Right atrium auricular region (tissue), 2 donors: Measurements from ENCODE around the gene LRRC71. TPM values are rescaled to one million over a fixed set of nuclear protein-coding genes. Genes with fewer than 3 reads are reported as not detected.

Source experiments
- DNase-seq: peaks from one replicate; pipeline ENCODE4 v3.0.0-alpha.2; 2019; ENCODE audit warnings: low spot score
- H3K27ac ChIP-seq, 2 donors: fragments of 200-600 bp; sonication (generic); 1 replicate in 1 of 2; 2 replicates in 1 of 2; pipeline ENCODE4 v1.5.1; 2016 to 2019
- H3K27me3 ChIP-seq, 2 donors: fragments of 200-600 bp; sonication (generic); one replicate each; pipeline versions ENCODE4 v1.5.1 to v1.6.0; 2017 to 2019
- H3K36me3 ChIP-seq: fragments of 200-600 bp; sonication (generic); one replicate; pipeline ENCODE4 v1.5.1; 2016
- H3K4me1 ChIP-seq, 2 donors: fragments of 200-600 bp; sonication (generic); one replicate each; pipeline versions ENCODE4 v1.5.1 to v1.6.0; 2017 to 2019
- H3K4me3 ChIP-seq, 2 donors: fragments of 200-600 bp; sonication (generic); 1 replicate in 1 of 2; 2 replicates in 1 of 2; pipeline ENCODE4 v1.5.1; 2017 to 2019; ENCODE audit warnings: mild to moderate bottlenecking in 1 of 2, moderate library complexity in 1 of 2
- H3K9me3 ChIP-seq, 2 donors: fragments of 200-600 bp; sonication (generic); one replicate each; pipeline ENCODE4 v1.5.1; 2019
- microRNA counts, 2 donors: library from miRNA; unstranded; fragments of <30 nt; microRNA quantifications; one replicate each; lab custom pipeline; 2016 to 2017
- microRNA-seq, 2 donors: library from miRNA; unstranded; fragments of <30 nt; microRNA quantifications; one replicate each; pipeline ENCODE4, GENCODE V29; 2016 to 2017; ENCODE audit warnings: borderline number of aligned reads in 2 of 2, borderline replicate concordance in 1 of 2
- total RNA-seq, 2 donors: library from RNA; depleted of rRNA; stranded (reverse); fragments of >200 nt; gene quantifications; one replicate each; pipeline ENCODE4 v1.1.0, GENCODE V29; 2016
- TF ChIP-seq, protein P1 (sequence below), 2 donors: fragments of 200-600 bp; sonication (generic); IDR thresholded peaks; one replicate each; pipeline ENCODE4 v1.5.1; 2019; ENCODE audit warnings: antibody characterized with exemption in 2 of 2

The LRRC71 gene
- total RNA-seq, 2 donors from 2014 or later = not detected

DNA sequence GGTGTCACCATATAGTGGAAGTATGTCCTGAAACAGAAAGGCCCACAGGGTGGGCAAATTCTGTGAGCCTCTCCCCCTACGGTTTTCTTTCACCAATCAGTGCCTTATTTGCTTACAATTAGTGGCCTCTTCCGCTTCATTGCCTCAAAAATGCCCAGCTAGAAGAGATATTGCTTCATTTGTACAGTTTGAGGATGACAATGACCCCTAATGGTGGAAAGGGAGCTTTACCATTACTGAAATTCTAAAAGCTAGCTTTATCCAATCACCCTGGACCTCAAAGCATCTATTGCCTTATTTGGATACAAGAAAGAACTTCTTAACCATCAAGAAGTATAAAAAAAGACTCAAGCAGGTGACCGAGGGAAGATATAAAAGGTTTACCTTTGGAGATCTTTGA lies 49.6 kb downstream of the LRRC71 start:
- peaks cover 62% of the 10 kb centered on the region for H3K36me3 ChIP-seq
- no peak overlapping the region for H3K27ac ChIP-seq
- TF ChIP-seq, protein P1, sequence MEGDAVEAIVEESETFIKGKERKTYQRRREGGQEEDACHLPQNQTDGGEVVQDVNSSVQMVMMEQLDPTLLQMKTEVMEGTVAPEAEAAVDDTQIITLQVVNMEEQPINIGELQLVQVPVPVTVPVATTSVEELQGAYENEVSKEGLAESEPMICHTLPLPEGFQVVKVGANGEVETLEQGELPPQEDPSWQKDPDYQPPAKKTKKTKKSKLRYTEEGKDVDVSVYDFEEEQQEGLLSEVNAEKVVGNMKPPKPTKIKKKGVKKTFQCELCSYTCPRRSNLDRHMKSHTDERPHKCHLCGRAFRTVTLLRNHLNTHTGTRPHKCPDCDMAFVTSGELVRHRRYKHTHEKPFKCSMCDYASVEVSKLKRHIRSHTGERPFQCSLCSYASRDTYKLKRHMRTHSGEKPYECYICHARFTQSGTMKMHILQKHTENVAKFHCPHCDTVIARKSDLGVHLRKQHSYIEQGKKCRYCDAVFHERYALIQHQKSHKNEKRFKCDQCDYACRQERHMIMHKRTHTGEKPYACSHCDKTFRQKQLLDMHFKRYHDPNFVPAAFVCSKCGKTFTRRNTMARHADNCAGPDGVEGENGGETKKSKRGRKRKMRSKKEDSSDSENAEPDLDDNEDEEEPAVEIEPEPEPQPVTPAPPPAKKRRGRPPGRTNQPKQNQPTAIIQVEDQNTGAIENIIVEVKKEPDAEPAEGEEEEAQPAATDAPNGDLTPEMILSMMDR (IDR thresholded peaks at IDR 0.05) = no peak
- H3K9me3 ChIP-seq = no peaks in the 10 kb centered on the region
- no peak overlapping the region for H3K4me3 ChIP-seq
- H3K4me1 ChIP-seq = no peaks in the 10 kb centered on the region
- H3K27me3 ChIP-seq = no peaks in the 10 kb centered on the region
- DNase-seq = no peak

DNA sequence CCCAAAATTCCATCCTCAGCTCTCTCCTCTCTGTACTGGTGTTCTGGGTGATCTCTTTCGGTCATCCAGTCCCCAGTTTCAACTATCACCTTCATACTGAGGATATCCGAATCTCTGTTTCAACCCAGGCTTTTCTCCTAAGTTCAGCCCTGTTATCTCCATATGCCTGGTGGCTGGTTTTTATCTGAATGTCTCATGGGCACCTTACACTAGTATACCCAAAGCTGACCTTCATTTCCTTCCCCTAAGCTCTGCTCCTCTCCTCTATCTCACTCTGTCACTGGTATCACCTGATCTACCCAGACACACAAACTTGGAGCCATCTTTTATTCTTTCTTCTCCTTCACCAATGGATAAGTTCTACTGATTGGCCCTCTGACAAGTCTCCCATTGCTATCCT lies 53.0 kb downstream of the LRRC71 start:
- H3K27ac ChIP-seq = no peak overlapping the region
- no peaks in the 10 kb centered on the region for H3K27me3 ChIP-seq
- no peak overlapping the region for H3K4me3 ChIP-seq
- H3K9me3 ChIP-seq = no peaks in the 10 kb centered on the region
- no peaks in the 10 kb centered on the region for H3K4me1 ChIP-seq
- no peak for DNase-seq
- H3K36me3 ChIP-seq = peaks cover 77% of the 10 kb centered on the region
- TF ChIP-seq, protein P1 (IDR thresholded peaks at IDR 0.05) = no peak

DNA sequence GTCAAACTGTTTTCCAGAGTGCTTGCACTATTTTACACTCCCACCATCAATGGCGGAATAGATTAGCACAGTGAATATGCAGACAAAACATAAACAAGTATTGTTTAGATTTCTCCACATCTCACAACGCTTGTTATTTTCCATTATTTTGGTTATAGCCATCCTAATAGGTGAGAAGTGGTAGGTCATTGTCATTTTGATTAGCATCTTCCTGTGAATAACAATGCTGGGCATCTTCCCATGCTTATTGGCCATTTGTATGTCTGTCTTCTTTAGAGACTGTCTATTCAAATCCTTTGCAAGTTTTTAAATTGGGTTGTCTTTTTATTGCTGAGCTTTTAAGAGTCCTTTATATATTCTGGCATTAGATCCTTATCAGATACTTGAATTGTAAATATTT lies 54.7 kb downstream of the LRRC71 start:
- TF ChIP-seq, protein P1 (IDR thresholded peaks at IDR 0.05) = no peak
- H3K36me3 ChIP-seq = peaks cover 75% of the 10 kb centered on the region
- H3K9me3 ChIP-seq = no peaks in the 10 kb centered on the region
- H3K27ac ChIP-seq = no peak overlapping the region
- no peak overlapping the region for H3K4me3 ChIP-seq
- DNase-seq = no peak
- no peaks in the 10 kb centered on the region for H3K27me3 ChIP-seq
- H3K4me1 ChIP-seq = no peaks in the 10 kb centered on the region

DNA sequence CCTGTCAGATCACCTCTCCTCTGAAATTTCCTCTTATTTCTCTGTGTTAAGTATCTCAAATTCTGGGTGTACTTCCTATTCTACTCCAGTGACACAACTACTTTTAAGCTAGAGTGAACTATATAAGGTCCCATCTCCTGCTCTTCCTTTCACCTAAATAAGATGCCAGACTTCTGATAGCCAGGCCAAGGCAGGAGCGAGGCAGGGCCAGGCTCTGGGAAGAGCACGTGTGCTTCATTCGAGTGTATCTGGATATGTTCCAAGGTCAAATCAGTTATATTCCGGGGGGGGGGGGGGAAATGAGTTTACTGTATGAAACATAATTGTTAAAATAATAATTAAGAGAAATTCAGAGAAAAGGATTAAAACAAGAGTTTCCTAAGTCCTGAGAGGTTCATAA lies 60.1 kb downstream of the LRRC71 start:
- DNase-seq = no peak
- Histone ChIP-seq H3K27ac (no peak overlapping the region), H3K36me3 (peaks cover 71% of the 10 kb centered on the region), H3K9me3 (no peaks in the 10 kb centered on the region), H3K4me1 (no peaks in the 10 kb centered on the region), H3K27me3 (no peaks in the 10 kb centered on the region), H3K4me3 (no peak overlapping the region)
- TF ChIP-seq, protein P1 (IDR thresholded peaks at IDR 0.05) = no peak

MicroRNA genes within 50 kb of the gene (microRNA counts, 767-probe panel; counts per million panel counts)
- 0 to 31.0 counts per million in 2 donors for microRNA hsa-miR-765 (lab: Ali Mortazavi, UCI)

Small RNAs within 50 kb of the gene (microRNA-seq; reads per million reads assigned to microRNA genes)
- gene MIR765 = 0.71 to 2.1 reads per million in 2 donors

Other genes starting within 250 kb of the LRRC71 start
- 100 to 1,000 TPM; 134 to 173 TPM for gene NES, start 243.2 kb upstream of the LRRC71 start, total RNA-seq
- 1 to 10 TPM in 1 of 2 donors, under 1 TPM in 1; 0.67 to 2.5 TPM for gene CRABP2, start 215.0 kb upstream of the LRRC71 start, total RNA-seq
- gene METTL25B, start 192.2 kb upstream of the LRRC71 start, total RNA-seq = 10 to 100 TPM in 1 of 2 donors, 1 to 10 TPM in 1; 7.4 to 15.6 TPM
- gene ISG20L2, start 191.9 kb upstream of the LRRC71 start, total RNA-seq = 10 to 100 TPM; 13.6 to 18.0 TPM
- 10 to 100 TPM; 45.8 to 50.5 TPM for gene MRPL24, start 179.5 kb upstream of the LRRC71 start, total RNA-seq
- 100 to 1,000 TPM; 110 to 137 TPM for gene HDGF, start 169.0 kb upstream of the LRRC71 start, total RNA-seq
- gene PRCC, start 153.1 kb upstream of the LRRC71 start, total RNA-seq = 10 to 100 TPM; 29.8 to 34.3 TPM
- gene SH2D2A, start 103.8 kb upstream of the LRRC71 start, total RNA-seq = under 1 TPM; 0.30 to 0.98 TPM
- gene INSRR, start 61.5 kb upstream of the LRRC71 start, total RNA-seq = not detected
- 1 to 10 TPM in 1 of 2 donors, under 1 TPM in 1; 0.43 to 1.7 TPM for gene NTRK1, start 59.8 kb upstream of the LRRC71 start, total RNA-seq
- gene PEAR1, start 26.9 kb upstream of the LRRC71 start, total RNA-seq = 10 to 100 TPM in 1 of 2 donors, 1 to 10 TPM in 1; 7.9 to 12.5 TPM
- 10 to 100 TPM; 26.6 to 33.5 TPM for gene ARHGEF11, start 125.1 kb downstream of the LRRC71 start, total RNA-seq
- not detected for gene ETV3L, start 179.2 kb downstream of the LRRC71 start, total RNA-seq
- gene ETV3, start 217.8 kb downstream of the LRRC71 start, total RNA-seq = 10 to 100 TPM in 1 of 2 donors, 1 to 10 TPM in 1; 9.0 to 12.0 TPM